Dedifferentiated amniotic fluid mesenchymal stem cell (primary cell): ENCODE results near the gene CEP164.
"Not testable (repeated sequence)": the region's sequence is repeated elsewhere in the genome, so short reads cannot be mapped to it uniquely, and the experiment has no call there.

Source experiments
- DNase-seq: peaks from one replicate; pipeline ENCODE4 v3.0.0-alpha.2; 2016; ENCODE audit errors: extremely low spot score

The CEP164 gene

GRCh38 chr11:117395476-117395875, 67.8 kb downstream of the CEP164 start:
- DNase-seq, result no peak

- DNase-seq, result no peak
These were observed 69.3 kb downstream of the CEP164 start for GRCh38 chr11:117396970-117397369.

- not testable (repeated sequence) for DNase-seq
These were observed 71.0 kb downstream of the CEP164 start for GRCh38 chr11:117398618-117399017.

- DNase-seq, result not testable (repeated sequence)
These were observed 71.6 kb downstream of the CEP164 start for GRCh38 chr11:117399100-117399840.

GRCh38 chr11:117405898-117406297, 78.2 kb downstream of the CEP164 start:
- DNase-seq, result not testable (repeated sequence)

- no peak for DNase-seq
These were observed 79.4 kb downstream of the CEP164 start for GRCh38 chr11:117407016-117407415.

- DNase-seq, result no peak
These were observed 80.7 kb downstream of the CEP164 start for GRCh38 chr11:117408356-117408755.

- DNase-seq, result no peak
These were observed 81.9 kb downstream of the CEP164 start for GRCh38 chr11:117409511-117409910.

GRCh38 chr11:117410238-117410637, 82.6 kb downstream of the CEP164 start:
- DNase-seq, result no peak

- no peak for DNase-seq
These were observed 83.4 kb downstream of the CEP164 start for GRCh38 chr11:117410861-117411710.

- no peak for DNase-seq
These were observed 84.1 kb downstream of the CEP164 start for GRCh38 chr11:117411736-117412135.

GRCh38 chr11:117412176-117412575, 84.5 kb downstream of the CEP164 start:
- no peak for DNase-seq

- no peak for DNase-seq
These were observed 85.1 kb downstream of the CEP164 start for GRCh38 chr11:117412653-117413275.

- DNase-seq, result no peak
These were observed 86.0 kb downstream of the CEP164 start for GRCh38 chr11:117413616-117414015.

GRCh38 chr11:117414724-117415123, 87.1 kb downstream of the CEP164 start:
- DNase-seq, result no peak

GRCh38 chr11:117415358-117415896, 87.8 kb downstream of the CEP164 start:
- no peak for DNase-seq

- no peak for DNase-seq
These were observed 89.7 kb downstream of the CEP164 start for GRCh38 chr11:117417342-117417741.

GRCh38 chr11:117417856-117418255, 90.2 kb downstream of the CEP164 start:
- DNase-seq, result no peak

GRCh38 chr11:117418737-117419481, 91.3 kb downstream of the CEP164 start:
- no peak for DNase-seq

GRCh38 chr11:117419482-117420142, 92.0 kb downstream of the CEP164 start:
- no peak for DNase-seq

- no peak for DNase-seq
These were observed 92.5 kb downstream of the CEP164 start for GRCh38 chr11:117420143-117420485.
